HEK293T (cell line): ENCODE data around the gene YOD1.

ENCODE experiments used
- CTCF ChIA-PET: fragments of 350-600 bp; formaldehyde crosslinking; extraction: SDS; loops from one replicate; lab custom pipeline; 2021; ENCODE audit warnings: antibody characterized with exemption, inconsistent platforms; lab: Yijun Ruan, JAX
- POLR2A ChIA-PET: fragments of 350-600 bp; formaldehyde crosslinking; extraction: SDS; loops from one replicate; lab custom pipeline; 2020; ENCODE audit warnings: antibody characterized with exemption, inconsistent platforms; lab: Yijun Ruan, JAX
- DNase-seq: peaks from one replicate; pipeline ENCODE4 v3.0.0; 2012; ENCODE audit warnings: mixed read lengths; ENCODE audit errors: extremely low spot score
- ARNT ChIP-seq: fragments of 450-650 bp; IDR thresholded peaks from 2 replicates; pipeline ENCODE4 v1.6.1; 2017; ENCODE audit warnings: mild to moderate bottlenecking
- BHLHE40 ChIP-seq: fragments of 450-650 bp; IDR thresholded peaks from 2 replicates; pipeline ENCODE4 v1.6.1; 2016; ENCODE audit warnings: mild to moderate bottlenecking, moderate library complexity, borderline replicate concordance
- CTBP1 ChIP-seq: fragments of 450-650 bp; IDR thresholded peaks from 2 replicates; pipeline ENCODE4 v1.6.1; 2016; ENCODE audit warnings: borderline replicate concordance
- ELF4 ChIP-seq: fragments of 450-650 bp; IDR thresholded peaks from 2 replicates; pipeline ENCODE4 v1.6.1; 2017; ENCODE audit warnings: antibody characterized with exemption
- FOXA1 ChIP-seq: fragments of 450-650 bp; IDR thresholded peaks from 2 replicates; pipeline ENCODE4 v1.6.1; 2016; ENCODE audit warnings: mild to moderate bottlenecking
- FOXK2 ChIP-seq: fragments of 450-650 bp; IDR thresholded peaks from 2 replicates; pipeline ENCODE4 v1.6.1; 2016; ENCODE audit warnings: mild to moderate bottlenecking
- FOXM1 ChIP-seq: fragments of 450-650 bp; IDR thresholded peaks from 2 replicates; pipeline ENCODE4 v1.6.1; 2017; ENCODE audit warnings: mild to moderate bottlenecking, borderline replicate concordance
- HDGF ChIP-seq: fragments of 450-650 bp; IDR thresholded peaks from 2 replicates; pipeline ENCODE4 v1.6.1; 2017; ENCODE audit warnings: antibody characterized with exemption, borderline replicate concordance
- L3MBTL2 ChIP-seq: fragments of 450-650 bp; conservative IDR thresholded peaks from 2 replicates; pipeline ENCODE4 v1.6.1; 2016; ENCODE audit warnings: mild to moderate bottlenecking
- LEF1 ChIP-seq: fragments of 450-650 bp; IDR thresholded peaks from 2 replicates; pipeline ENCODE4 v1.6.1; 2017; ENCODE audit warnings: mild to moderate bottlenecking, borderline replicate concordance
- NFRKB ChIP-seq: fragments of 450-650 bp; IDR thresholded peaks from 2 replicates; pipeline ENCODE4 v1.6.1; 2016; ENCODE audit warnings: mild to moderate bottlenecking, moderate library complexity
- PKNOX1 ChIP-seq: fragments of 450-650 bp; IDR thresholded peaks from 2 replicates; pipeline ENCODE4 v1.6.1; 2016
- SP1 ChIP-seq: fragments of 450-650 bp; IDR thresholded peaks from 2 replicates; pipeline ENCODE4 v1.6.1; 2017
- SUZ12 ChIP-seq: fragments of 450-650 bp; IDR thresholded peaks from 2 replicates; pipeline ENCODE4 v1.6.1; 2016; ENCODE audit warnings: mild to moderate bottlenecking
- TARDBP ChIP-seq: fragments of 450-650 bp; IDR thresholded peaks from 2 replicates; pipeline ENCODE4 v1.6.1; 2016
- ZNF384 ChIP-seq: fragments of 450-650 bp; IDR thresholded peaks from 2 replicates; pipeline ENCODE4 v1.6.1; 2016

YOD1 gene

DNA sequence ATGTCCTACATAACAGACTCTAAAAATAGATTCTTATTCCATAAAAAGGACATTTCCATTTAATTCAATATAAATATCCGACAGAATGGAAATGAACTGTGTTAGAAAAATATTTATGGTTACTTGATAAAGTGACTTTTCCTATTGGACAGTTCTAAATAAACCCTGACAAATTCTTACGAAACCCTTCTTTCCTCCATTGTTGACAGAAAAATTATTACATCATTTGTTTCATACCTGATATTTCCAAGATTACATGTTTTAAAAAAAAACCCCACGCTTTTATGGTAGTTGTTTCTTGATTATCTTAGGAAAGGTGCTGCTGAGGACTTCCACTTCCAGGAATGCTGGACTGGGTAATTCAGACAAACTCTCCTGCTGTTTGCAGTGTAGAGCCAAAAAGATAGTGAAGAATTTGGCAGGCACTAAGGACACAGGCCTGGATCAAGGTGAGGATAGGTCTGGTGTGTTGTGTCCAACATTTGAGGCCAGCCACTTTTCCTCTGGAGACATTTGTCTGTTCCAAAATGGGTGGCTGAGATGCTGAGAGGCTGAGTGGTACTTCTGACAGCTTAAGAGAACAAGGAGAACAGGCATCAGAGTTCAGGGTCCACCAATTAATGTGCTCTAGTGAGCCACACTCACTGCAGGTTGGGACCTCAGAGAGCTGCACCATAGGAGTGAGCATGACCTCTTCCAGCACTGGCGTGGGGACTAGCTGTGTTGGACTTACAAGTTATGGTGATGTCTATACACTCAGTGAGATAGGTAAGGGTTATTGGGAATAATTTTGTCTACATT is 11.4 kb downstream of the YOD1 start:
- DNase-seq: no peak
- CTCF ChIA-PET: no interaction called here
- POLR2A ChIA-PET: interaction anchor here (0.9 kb wide), 1 partner anchor 13 kb away, joined by 3 read pairs; the partner anchor contains the start of gene PFKFB2
- TF ChIP-seq SUZ12: no peak
- TF ChIP-seq FOXM1: no peak
- TF ChIP-seq PKNOX1: no peak
- TF ChIP-seq HDGF: no peak
- no peak for TF ChIP-seq LEF1
- TF ChIP-seq CTBP1: no peak
- no peak for TF ChIP-seq ARNT
- no peak for TF ChIP-seq TARDBP
- TF ChIP-seq FOXK2: no peak
- TF ChIP-seq FOXA1: no peak
- TF ChIP-seq BHLHE40: no peak

DNA sequence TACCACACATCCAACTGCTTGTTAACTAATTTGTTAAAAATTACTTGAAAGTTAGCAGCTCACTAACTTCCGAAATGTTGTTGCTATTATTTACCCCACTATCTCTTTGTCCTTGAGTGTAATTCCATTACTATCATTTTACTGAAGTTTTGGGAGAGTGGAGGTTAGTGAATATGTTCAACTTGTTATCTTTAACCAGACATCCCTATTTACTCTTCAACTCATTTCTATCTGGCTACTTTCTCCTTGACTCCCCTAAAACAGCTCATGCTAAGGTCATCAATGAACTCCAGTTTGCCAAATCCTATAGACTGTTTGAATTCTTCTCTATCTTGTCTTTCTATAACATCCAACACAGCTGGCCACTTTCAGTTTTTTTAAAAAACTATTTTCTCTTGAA is 14.1 kb downstream of the YOD1 start:
- POLR2A ChIA-PET: no interaction called here
- no peak for TF ChIP-seq NFRKB
- no peak for TF ChIP-seq HDGF
- TF ChIP-seq ELF4: no peak
- no peak for TF ChIP-seq TARDBP
- no peak for TF ChIP-seq PKNOX1
- TF ChIP-seq SUZ12: no peak
- no peak for TF ChIP-seq BHLHE40
- no peak for TF ChIP-seq SP1
- no peak for TF ChIP-seq CTBP1
- no peak for TF ChIP-seq L3MBTL2
- no peak for TF ChIP-seq ARNT
- no peak for TF ChIP-seq FOXK2
- no peak for TF ChIP-seq FOXA1
- TF ChIP-seq ZNF384: no peak
- TF ChIP-seq LEF1: no peak
- TF ChIP-seq FOXM1: no peak
- CTCF ChIA-PET: interaction anchor here (1.0 kb wide), 1 partner anchor 16 kb away, joined by 3 read pairs; no protein-coding TSS in a partner anchor
- no peak for DNase-seq

DNA sequence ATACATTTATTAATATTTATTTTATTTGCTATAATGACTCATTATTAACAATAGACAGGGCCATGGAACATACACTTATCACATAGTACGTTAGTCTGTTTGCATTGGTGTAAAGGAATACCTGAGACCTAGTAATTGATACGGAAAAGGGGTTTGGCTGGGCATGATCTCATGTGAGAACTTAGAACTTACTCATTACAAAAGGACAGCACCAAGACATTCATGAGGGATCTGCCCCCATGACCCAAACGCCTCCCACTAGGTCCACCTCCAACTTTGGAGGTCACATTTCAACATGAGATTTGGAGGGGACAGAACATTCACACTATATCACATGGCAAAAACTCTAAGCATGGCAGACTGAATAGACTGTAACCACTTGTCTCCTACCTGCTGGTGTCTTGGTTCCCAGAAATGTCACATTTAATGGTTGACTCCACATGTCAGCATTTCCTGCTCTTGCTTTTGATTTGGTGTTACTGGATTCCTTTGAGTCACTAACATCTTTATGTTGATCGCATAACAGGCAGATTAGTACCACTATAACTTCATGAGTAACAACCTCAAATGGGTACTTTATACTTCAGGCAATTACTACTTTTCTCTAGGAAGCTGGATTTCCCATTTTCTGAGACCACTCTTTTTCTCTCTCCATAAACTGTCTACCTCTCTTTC is 15.0 kb downstream of the YOD1 start:
- CTCF ChIA-PET: no interaction called here
- POLR2A ChIA-PET: no interaction called here
- no peak for TF ChIP-seq FOXK2
- no peak for TF ChIP-seq HDGF
- TF ChIP-seq L3MBTL2: no peak
- no peak for TF ChIP-seq SUZ12
- TF ChIP-seq ELF4: no peak
- no peak for TF ChIP-seq ZNF384
- no peak for TF ChIP-seq CTBP1
- no peak for TF ChIP-seq LEF1
- no peak for TF ChIP-seq ARNT
- no peak for TF ChIP-seq BHLHE40
- TF ChIP-seq PKNOX1: no peak
- TF ChIP-seq SP1: no peak
- DNase-seq: no peak

- TF ChIP-seq PKNOX1: no peak
- ChIA-PET CTCF (no interaction called here), POLR2A (no interaction called here)
- no peak for DNase-seq
Observed at GRCh38 chr1:207034998-207035397, 16.0 kb downstream of the YOD1 start.

GRCh38 chr1:207034208-207034607 is 16.8 kb downstream of the YOD1 start:
- ChIA-PET POLR2A (no interaction called here), CTCF (no interaction called here)
- TF ChIP-seq L3MBTL2 (no peak), PKNOX1 (no peak), ZNF384 (no peak), HDGF (no peak), FOXA1 (no peak), CTBP1 (no peak), FOXK2 (no peak), BHLHE40 (no peak), ELF4 (no peak), TARDBP (no peak), LEF1 (no peak), NFRKB (no peak), FOXM1 (no peak), SUZ12 (no peak)
- DNase-seq: no peak
